ENCODE data around the gene WHRN.
A peak's percentile ranks its signal among the peaks of the same experiment; 100 is the strongest.

Gene WHRN

DNA sequence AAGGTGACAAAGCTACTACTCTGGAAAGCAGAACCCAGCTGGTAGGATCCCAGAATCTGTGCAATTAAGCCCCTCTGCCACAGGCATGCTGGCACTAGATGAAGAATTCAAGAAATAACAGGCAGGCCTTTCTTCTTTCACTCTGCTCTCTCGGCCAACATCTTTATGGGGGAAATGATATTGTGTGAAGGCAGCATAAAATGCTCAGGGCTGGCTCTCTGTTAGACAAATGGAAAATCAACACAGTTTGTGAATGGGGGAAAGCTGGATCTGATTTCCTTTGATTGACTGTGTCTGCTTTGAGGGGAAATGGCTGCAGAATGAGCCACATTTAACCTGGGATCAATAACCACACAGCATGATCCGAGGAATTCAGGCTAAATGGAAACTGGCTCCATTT is 88.4 kb downstream of the WHRN start:
- DNase-seq: no peak

DNA sequence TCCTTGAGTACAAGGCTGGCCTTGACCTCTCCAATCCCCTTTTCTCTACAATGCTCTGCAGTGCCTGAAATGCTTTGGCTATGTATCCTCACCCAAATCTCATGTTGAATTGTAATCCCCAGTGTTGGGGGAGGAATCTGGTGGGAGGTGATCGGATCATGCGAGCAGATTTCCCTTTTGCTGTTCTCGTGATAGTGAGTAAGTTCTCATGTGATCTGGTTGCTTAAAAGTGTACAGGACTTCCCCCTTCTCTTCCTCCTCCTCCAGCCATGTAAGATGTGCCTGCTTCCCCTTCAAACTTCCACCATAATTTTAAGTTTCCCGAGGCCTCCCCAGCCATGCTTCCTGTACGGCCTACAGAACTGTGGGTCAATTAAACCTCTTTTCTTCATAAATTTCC is 89.0 kb downstream of the WHRN start:
- DNase-seq: peak; percentile 91 to 93

DNA sequence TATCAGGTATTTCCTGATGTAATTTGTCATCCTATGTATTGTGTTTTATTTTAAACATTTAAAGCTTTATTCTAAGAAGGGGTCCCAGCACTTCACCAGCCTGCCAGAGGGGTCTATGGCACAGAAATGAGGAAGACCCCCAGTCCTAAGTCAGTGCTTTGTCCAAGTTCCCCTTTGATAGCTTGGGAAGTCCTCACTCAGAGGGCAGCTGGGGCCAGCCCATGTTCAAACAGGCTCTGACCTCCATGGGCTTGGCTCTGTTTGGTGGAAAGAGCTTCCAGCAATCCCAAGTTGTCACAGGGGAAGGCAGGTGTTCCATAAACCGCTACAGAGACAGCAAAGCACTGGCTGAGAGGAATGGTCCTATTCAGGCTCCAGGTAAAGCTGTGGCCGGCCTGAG is 90.9 kb downstream of the WHRN start:
- DNase-seq: peak in 1 of 2 donors; percentile 42

DNA sequence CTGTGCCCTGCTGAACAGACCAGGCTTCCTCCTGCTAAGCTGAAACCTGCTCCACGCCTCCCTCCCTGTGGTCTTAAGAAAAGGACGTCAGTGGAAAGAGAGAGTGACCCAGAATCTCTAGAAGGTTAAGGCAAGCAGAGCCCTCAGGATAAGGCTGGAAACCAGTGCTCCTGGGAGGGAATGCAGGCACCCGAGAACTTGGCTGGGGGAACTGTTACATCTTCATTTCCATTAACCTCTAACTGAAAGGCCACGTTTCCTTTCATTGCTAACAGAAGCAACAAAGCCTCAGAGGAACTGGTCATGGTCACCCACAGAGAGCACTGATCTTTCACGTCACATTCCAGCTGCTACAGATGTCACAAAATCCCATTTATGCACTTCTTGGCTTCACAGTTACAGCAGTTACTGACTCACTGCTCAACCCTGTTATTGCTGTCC is 91.4 kb downstream of the WHRN start:
- DNase-seq: peak; percentile 52 to 66

DNA sequence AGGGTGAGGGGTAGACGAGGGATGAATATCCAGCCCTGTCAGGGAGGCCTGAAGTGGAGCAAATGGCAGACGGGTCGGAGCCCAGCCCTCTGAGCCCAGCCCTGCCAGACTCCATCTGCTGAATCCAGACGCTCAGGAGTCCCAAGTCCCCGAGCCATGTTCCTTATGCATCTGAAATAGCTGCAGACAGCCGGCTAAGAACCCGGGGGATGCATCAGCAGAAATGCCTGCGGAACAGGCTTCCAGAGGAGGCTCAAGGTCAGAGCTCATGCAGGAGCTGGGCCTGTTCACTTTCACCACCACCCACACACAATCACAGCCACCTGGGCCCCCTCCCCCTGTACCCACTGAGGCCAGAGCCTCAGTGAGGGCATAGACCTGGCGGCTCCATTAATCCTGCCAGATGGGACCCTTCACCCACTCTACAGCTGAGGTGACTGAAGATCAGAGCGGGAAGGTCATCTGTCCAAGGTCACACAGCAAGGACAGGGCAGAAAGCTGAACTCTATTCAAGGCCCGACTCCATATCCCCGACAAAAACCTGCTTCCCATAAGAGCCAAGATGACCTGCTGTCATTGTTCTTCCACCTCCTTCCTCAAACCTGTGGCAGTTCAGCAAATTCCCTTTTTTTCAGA is 93.1 kb downstream of the WHRN start:
- no peak for DNase-seq

DNA sequence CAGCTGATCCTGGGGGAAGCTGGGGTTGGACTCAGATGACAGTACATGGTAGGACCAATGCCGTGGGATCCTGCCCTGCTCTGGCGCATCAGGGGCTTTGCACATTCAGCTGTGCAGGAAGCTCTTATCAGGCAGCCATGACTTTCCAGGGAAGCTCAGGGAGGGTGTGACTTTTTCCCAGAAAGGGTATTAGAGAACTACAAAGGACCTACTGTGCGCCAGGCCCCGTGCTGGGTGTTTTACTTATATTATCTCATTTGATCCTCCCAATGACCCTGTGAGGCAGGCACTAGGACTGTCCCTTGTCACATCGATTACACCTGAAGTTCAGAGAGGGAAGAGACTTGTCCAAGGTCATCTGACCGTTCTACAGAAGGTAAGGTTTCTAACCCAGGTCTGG is 93.8 kb downstream of the WHRN start:
- no peak for DNase-seq

DNA sequence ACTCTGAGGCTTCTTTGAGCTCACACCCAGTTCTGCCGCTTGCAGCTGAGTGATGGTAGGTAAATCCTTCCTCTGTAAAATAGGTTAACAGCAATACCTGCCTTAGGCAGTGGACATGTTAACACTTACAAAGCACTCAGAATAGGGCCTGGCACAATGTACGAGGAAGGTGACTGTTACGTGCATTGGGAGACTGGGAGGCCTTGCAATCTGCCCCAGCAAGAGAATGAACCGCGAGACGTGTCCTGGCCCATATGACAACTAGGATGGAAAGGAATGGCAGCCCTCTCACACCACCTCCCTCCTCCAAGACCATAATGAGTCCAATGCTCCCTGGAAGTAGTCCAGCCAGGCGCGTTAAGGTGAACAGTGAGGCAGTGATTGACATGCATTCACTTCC is 94.4 kb downstream of the WHRN start:
- no peak for DNase-seq

DNA sequence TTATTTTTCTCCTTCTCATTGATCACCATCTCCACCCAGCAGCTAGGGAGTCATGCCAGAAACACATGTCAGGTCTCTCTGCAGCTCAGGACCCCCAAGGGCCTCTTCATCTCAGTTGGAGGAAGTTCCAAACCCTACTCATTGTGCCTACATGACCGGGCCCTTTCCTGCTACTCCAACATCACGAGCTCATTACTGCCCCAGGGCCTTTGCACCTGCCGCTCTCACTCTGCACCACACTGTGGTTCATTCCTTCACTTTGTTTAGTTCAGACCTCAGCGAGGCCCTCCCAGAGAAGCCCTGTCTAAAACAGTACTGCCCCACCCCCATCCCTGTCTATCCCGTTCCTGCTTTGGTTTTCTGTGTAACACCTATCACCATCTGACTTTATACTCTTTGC is 95.4 kb downstream of the WHRN start:
- no peak for DNase-seq

DNA sequence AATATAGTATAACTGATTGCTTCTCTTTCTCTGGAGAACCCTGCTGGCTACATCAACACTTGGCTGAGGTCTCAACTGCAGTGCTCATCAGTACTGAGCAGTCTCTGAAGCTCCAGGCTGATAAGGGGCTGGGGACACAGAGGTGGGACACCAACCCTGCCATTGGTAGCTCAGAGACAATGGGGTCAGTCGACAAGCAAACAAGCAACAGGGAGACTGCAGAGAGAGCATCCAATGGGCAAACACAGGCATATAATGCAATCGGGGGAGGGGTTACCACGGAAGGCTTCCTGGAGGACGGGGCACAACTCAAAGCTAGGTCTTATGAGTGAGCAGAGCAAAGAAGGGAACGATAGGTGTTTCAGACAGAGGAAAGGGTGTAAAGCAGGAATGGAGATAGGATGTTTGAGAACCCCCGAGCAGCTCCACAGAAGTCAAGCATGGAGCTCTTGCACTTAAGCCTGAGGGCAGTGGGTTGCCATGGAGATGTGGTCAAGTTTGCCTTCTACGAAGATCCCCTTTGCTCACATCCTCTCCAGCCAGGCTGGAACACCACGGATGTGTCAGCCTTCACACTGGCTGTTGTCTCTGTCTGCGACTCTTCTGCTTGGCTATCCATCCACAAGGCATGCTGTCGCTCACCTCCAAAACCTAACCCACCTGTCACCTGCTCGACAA is 96.0 kb downstream of the WHRN start:
- DNase-seq: peak; percentile 55 to 84

DNA sequence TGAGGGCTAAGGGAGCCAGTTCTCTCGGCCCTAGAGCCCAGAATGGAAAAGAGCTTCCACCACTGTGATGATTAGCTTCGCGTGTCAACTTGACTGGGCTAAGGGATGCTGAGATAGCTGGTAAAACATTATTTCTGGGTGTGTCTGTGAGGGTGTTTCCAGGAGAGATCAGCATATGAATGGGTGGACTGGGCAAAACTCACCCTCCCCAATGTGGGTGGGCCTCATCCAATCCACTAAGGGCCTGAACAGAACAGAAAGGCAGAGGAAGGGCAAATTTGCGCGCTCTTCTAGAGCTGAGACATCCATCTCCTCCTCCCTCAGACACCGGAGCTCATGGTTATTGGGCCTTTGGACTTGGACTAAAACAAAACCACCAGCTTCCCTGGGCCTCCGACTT is 96.6 kb downstream of the WHRN start:
- DNase-seq: no peak

DNA sequence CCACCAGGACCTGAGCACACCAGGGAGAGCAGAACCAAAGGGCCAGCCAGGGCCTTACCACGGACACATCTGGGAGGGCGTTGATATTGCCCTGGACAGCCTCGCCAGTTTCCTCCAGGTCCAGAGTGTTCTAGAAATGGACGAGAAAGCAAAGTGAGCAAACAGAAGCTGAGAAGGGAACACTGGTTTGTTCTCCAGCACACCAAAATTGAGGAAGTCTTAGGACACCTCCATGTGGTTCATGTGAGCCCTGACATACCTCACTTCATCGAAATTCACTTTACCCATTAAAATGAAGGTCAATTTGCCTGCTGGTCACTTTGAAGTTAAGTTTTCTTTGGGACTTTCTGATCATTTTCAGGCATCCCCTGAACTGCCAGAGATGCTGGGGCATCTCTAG is 97.4 kb downstream of the WHRN start:
- DNase-seq: peak in 1 of 2 donors; percentile 14

DNA sequence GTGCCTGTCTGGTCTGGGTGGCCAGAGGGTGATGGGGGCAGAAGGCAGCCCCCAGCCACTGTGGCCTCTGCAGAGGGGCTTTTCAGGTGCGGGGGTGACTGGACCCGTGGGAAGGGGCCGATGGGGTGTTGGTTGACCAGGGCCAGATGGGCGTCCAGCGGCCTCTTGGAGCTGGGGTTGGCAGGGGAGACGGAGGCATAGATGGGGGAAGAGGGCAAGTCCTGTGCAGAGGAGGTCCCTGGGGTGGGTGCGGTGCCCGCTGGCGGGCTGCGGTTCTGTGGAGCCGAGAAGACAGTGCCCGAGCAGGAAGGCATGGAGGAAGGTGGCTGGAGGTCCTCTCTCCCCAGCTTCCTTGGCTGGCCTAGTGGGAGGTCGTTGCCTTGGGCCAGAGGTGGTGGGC is 98.8 kb downstream of the WHRN start:
- no peak for DNase-seq

DNA sequence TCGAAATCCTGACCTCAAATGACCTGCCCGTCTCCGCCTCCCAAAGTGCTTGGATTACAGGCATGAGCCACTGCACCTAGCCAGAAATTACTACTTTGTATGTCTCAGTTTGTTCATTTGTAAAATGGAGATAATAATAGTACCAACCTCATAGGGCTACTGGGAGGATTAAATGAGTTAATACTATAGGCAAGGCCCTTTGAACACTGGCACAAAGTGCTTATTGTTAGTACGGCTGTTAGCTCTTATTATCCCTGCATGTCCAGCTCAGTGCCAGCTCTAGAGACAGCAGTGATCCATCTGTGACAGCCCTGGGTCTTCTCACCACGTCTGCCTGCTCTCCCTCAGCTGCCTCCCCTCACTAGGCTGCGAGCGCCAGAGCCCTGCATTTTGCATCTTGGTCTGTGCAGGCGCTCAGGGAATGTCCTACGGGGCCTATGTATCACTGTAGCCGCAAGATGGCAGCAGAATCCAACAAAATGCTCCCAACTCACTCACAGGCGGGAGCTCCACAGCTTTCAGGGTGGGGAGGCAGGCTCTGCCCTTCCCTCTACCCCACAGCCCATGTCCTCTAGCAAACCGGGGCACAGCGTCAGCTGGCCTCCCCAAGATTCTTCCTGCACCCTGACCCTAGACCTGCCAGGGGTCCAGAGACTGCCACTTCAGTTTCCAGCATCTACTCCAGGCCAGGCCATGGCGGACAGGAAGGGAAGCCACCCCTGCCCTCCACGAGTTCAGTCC is 99.8 kb downstream of the WHRN start:
- peak; percentile 88 for DNase-seq

DNA sequence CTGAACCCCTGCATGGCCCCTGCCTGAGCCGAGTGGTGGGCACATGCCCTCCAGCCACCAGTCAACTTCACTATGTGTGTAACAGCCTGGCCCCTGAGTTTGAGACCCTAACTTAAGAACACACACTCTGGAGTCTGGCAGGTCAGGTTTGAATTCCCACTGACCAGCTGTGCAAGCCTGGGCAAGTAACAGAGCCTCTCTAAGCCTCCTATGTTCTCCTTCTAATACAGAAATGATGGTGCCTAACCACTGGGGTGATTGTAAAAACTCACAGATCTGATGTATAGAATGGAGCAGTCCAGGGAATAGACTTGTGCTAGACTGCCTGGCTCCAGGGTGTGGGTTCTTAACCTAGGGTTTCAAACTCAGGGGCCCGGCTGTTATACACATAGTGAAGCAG is 100.7 kb downstream of the WHRN start:
- DNase-seq: no peak

DNA sequence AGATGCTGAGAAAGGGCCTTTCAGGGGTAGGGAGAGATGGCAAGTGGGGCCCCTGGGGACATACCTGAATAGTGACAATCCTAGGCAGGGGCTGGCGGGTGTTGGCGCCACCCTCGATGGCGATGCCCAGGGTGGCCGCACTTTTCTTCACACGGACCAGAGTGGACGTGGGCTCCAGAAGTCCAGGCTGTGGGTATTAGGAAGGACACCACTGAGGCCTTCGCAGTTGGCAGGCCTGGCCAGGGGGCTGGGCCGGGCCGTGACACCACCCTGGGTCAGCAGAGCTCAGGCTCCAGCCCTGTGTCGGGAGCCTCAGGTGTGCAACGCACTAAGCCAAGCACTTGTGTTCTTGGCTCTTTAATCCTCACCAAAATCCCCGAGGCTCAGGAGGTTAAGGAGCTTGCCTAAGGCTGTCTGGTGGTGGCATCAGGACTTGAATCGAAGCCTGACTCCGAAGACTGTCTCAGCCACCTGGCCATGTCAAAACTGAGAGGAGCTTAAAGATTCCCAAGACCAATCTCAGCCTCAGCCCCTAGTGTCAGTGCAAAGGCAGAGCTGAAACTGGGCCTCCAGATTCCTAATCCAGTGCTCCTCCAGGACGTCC is 102.0 kb downstream of the WHRN start:
- no peak for DNase-seq

DNA sequence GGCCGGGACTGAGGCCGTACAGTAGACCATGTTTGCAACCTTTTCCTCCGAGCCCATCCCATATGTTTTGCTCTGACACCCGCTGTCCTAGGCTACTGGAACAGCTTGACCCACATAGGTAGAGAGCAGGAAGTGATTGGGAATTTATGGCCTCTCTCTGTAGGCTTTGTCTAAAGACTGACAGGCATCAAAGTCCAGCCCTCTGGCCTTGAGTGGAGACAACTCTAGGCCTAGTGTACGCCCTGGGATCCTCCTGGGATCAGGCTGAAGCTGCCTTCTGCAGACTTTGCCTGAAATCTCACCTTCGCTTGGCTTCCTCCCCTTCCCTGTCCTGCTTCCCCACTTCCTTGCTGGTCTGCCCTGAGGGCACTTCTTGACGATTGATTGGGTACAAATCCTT is 103.9 kb downstream of the WHRN start:
- DNase-seq: no peak

DNA sequence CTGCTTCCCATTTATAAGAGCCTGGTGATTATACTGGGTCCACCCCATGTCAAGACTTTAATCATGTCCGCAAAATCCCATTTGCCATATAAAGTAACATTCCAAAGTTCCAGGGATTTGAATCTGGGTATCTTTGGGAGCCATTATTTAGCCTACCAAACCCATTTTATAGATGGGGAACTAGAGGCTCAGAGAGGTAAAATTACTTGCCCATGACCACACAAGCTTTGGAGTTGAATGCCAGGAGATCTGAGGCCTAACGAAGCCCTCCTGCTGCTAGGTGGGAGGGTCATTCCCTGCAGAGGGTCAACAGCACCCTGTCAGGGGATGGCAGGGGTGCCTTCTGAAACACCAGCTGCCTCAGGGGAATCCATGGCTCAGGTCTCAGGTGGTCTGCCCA is 104.5 kb downstream of the WHRN start:
- no peak for DNase-seq

DNA sequence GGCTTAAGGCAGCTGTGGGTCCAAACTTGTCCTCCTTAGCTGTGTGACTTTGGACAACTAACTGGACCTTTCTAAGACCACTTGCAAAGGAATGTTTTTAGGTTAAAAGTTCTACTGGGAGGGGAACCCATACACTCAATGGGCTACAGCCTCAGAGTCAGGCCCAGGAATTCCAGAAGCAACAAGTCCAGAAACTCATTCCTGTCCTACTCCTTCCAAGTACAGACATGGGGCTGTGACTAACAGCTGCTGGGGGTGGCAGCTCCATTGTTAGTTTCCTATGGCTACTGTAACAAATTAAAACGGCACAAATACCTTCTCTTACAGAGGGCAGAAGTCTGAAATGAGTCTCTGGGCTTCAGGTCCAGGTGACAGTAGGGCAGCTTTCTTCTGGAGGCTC is 105.1 kb downstream of the WHRN start:
- no peak for DNase-seq

DNA sequence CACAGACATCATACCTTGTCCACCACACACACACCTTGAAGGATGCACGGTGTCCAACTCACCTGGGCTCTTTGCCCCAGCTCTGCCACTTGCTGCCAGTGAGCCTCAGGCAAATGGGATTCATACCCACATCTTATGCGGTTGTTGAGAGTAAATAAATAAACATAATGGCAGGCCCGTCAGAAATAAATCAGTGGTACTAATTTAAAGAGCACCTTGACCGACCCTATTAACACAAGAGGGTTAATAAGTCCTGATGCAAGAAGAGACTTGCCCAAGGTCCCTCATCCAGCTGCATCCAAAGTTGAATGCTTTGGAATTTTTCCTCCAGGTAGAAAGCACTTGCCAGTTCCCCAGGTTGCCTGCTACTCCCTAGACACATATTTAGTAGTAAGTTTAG is 105.9 kb downstream of the WHRN start:
- no peak for DNase-seq

DNA sequence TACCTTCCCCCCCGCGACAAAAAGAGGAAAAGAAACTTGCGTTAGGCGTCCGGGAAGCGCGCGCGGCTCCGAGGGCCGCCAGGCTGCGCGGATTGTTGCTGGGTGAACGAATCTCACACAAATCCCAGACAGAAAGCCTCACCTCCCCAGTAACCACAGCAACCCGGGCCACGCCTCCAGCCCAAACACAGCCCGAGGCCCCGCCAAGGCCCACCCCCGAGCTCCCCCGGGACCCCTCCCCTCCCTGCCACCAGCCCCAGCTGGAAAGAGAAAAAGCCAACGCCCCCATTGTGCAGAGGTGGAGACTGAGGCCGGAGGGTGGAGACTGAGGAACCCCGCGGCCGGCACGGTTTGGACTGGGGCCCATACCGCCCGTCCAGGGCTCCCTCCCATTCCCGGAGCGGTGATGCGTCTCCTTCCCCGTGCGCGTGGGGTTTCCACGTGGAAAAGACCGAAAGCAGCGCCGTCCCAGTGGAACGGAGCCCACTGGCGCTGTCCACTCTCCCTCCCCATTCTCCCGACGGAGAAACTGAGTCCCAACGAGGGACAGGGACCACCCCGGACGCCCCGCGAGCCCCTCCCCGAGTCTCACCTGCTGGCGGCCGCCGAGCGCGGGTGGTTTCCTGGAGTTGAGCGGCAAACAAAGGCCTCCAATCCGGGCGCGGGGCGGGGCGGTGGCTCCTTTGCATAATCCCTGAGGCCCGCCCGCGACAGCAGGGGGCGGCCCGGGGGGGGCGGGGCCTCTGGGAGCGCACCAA is 107.2 kb downstream of the WHRN start:
- DNase-seq: peak; percentile 92 to 95

DNA sequence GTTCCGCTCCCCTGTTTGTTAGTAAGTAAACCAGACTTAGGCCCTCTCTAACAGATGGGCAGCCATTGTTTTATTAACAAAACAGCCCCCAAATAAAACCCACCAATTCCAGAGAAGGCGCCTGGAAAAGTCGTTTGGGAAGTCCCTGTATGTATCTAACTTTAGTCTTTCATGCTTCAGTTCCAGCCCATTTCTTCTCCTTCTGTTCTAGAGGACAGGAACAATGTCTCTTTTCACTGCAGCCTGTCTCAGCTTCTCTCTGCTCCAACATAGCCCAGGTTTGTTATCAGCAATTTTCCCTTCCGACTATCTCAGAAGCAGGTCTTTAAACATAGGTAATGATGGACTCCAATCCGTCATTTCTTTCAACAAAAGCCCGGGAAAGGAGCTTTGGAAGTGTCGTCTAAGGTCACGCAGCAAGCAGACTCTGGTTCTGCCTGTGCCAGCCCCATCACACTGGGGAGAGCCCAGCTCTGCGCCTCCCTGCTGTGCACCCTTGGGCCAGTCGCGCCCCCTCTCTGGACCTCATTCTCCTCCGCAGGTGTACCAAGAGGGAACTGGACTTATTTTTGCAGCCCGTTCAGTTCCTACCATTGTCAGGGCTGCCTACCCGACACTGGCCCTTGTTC is 107.9 kb downstream of the WHRN start:
- DNase-seq: no peak

DNA sequence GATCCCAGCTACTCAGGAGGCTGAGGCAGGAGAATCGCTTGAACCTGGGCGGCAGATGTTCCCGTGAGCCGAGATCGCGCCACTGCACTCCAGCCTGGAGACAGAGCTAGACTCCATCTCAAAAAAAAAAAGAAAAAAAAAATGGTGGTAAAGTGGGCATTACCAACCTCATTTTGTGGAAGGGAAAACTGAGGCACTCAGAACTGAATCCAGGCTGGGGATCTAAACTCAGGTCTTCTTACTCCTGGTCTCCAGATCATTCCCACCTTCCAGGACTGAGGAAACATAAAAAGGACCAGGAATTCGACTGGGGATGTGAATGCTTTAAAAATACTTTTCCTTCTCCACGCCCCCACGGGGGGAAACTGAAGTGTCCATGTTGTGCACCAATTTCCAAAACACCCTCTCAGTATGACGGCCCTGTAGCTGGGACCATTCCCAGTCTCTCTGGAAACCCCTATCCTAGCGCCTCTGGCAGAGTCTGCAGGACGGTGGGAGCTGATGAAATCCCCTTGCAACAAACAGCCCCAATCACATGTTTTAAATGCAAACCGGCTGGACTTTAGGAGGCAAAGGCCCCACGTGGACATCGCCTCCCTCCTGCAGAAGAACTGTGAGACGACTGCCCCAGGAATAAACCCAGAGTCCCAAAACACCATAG is 108.6 kb downstream of the WHRN start:
- no peak for DNase-seq
